Stimulated activated memory B cell treated with anti-CD40 and anti-IgM and Interleukin-4, amounts not matched to agents 10 μg/mL and 1 μg/mL and 100 μg/mL, for 72 hours (primary cell): ENCODE results near the gene SPDYE4.

Experiments used
- ATAC-seq: fragments of 150-1000 bp; cut with Tn5 transposase; 2 replicates; pipeline ENCODE4 v1.10.0; 2021
- H3K27ac Mint-ChIP-seq: one replicate; pipeline ENCODE4 v1.8.0; 2022; ENCODE audit warnings: mild to moderate bottlenecking, mixed read lengths
- H3K27me3 Mint-ChIP-seq: one replicate; pipeline ENCODE4 v1.8.0; 2022; ENCODE audit warnings: mixed read lengths
- H3K36me3 Mint-ChIP-seq: one replicate; pipeline ENCODE4 v1.8.0; 2022; ENCODE audit warnings: mixed read lengths
- H3K4me1 Mint-ChIP-seq: one replicate; pipeline ENCODE4 v1.8.0; 2022; ENCODE audit warnings: mixed read lengths
- H3K4me3 Mint-ChIP-seq: one replicate; pipeline ENCODE4 v1.8.0; 2022; ENCODE audit warnings: mild to moderate bottlenecking, moderate library complexity, mixed read lengths
- H3K9me3 Mint-ChIP-seq: one replicate; pipeline ENCODE4 v1.8.0; 2022; ENCODE audit warnings: mixed read lengths

The SPDYE4 gene

GRCh38 chr17:8735336-8735939 lies 22.9 kb downstream of the SPDYE4 start:
- peaks cover 18% of the 10 kb centered on the region for H3K27me3 Mint-ChIP-seq
- no peak for ATAC-seq
- no peaks in the 10 kb centered on the region for H3K36me3 Mint-ChIP-seq
- H3K9me3 Mint-ChIP-seq: no peaks in the 10 kb centered on the region
- no peak overlapping the region for H3K4me3 Mint-ChIP-seq
- no peak overlapping the region for H3K27ac Mint-ChIP-seq
- H3K4me1 Mint-ChIP-seq: peaks cover 9% of the 10 kb centered on the region

- peaks cover 3% of the 10 kb centered on the region for H3K4me1 Mint-ChIP-seq
- ATAC-seq: no peak
- H3K27ac Mint-ChIP-seq: no peak overlapping the region
- peaks cover 23% of the 10 kb centered on the region for H3K27me3 Mint-ChIP-seq
- no peak overlapping the region for H3K4me3 Mint-ChIP-seq
- H3K9me3 Mint-ChIP-seq: no peaks in the 10 kb centered on the region
- H3K36me3 Mint-ChIP-seq: no peaks in the 10 kb centered on the region
These were observed 23.5 kb downstream of the SPDYE4 start for GRCh38 chr17:8734876-8735275.

GRCh38 chr17:8732406-8733085 lies 25.8 kb downstream of the SPDYE4 start:
- H3K9me3 Mint-ChIP-seq: no peaks in the 10 kb centered on the region
- H3K4me3 Mint-ChIP-seq: no peak overlapping the region
- H3K27ac Mint-ChIP-seq: no peak overlapping the region
- ATAC-seq: no peak
- peaks cover 32% of the 10 kb centered on the region for H3K27me3 Mint-ChIP-seq
- H3K36me3 Mint-ChIP-seq: no peaks in the 10 kb centered on the region
- H3K4me1 Mint-ChIP-seq: no peaks in the 10 kb centered on the region

- peaks cover 33% of the 10 kb centered on the region for H3K27me3 Mint-ChIP-seq
- H3K4me3 Mint-ChIP-seq: no peak overlapping the region
- H3K36me3 Mint-ChIP-seq: no peaks in the 10 kb centered on the region
- no peaks in the 10 kb centered on the region for H3K9me3 Mint-ChIP-seq
- no peak overlapping the region for H3K27ac Mint-ChIP-seq
- no peaks in the 10 kb centered on the region for H3K4me1 Mint-ChIP-seq
- no peak for ATAC-seq
These were observed 28.5 kb downstream of the SPDYE4 start for GRCh38 chr17:8729860-8730259.

GRCh38 chr17:8729421-8729820 lies 28.9 kb downstream of the SPDYE4 start:
- Mint-ChIP-seq H3K36me3 (no peaks in the 10 kb centered on the region), H3K27me3 (peaks cover 33% of the 10 kb centered on the region), H3K4me3 (no peak overlapping the region), H3K4me1 (no peaks in the 10 kb centered on the region), H3K27ac (no peak overlapping the region), H3K9me3 (no peaks in the 10 kb centered on the region)
- ATAC-seq: no peak

GRCh38 chr17:8728971-8729370 lies 29.4 kb downstream of the SPDYE4 start:
- Mint-ChIP-seq H3K4me1 (no peaks in the 10 kb centered on the region), H3K9me3 (no peaks in the 10 kb centered on the region), H3K4me3 (no peak overlapping the region), H3K27me3 (peaks cover 33% of the 10 kb centered on the region), H3K36me3 (no peaks in the 10 kb centered on the region), H3K27ac (no peak overlapping the region)
- no peak for ATAC-seq

DNA sequence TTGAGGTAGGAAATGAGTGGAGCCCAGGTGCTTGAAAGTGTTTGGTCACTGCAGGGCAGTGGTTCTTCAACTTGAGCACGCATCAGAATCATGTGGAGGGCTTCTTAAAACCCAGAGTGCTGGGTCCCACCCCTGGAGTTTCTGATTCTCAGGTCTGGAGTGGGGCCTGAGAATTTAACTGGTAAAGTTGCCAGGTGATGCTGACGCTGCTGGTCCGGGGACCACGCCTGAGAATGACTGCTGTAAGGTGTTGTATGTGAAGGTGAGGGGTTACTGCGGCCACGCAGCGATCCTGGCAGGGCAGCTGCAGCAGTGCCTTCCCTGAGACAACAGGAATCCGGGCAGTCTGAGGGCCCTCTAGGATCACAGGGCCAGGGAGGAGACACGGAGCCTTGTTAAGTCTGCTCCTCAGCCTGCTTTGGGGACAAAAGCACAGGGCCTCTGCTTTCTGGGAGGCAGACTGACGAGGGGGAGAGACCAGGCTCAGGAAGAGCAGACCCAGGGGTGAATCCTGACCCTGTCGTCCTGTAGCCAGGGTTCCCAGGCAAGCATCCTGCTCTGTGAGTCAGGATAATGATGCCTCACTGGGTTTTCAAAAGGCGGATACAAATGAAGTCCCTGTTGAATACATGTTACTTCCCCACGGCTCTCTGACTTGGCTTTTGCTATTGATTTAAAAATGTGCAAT lies 30.0 kb downstream of the SPDYE4 start:
- H3K27ac Mint-ChIP-seq: no peak overlapping the region

GRCh38 chr17:8726941-8727555 lies 31.3 kb downstream of the SPDYE4 start:
- no peak overlapping the region for H3K4me3 Mint-ChIP-seq
- no peak for ATAC-seq
- no peaks in the 10 kb centered on the region for H3K36me3 Mint-ChIP-seq
- H3K4me1 Mint-ChIP-seq: no peaks in the 10 kb centered on the region
- H3K9me3 Mint-ChIP-seq: no peaks in the 10 kb centered on the region
- H3K27me3 Mint-ChIP-seq: peaks cover 33% of the 10 kb centered on the region
- H3K27ac Mint-ChIP-seq: no peak overlapping the region

More for the DNA sequence above, 30.0 kb downstream of the SPDYE4 start:
- ATAC-seq: no peak
- no peaks in the 10 kb centered on the region for H3K4me1 Mint-ChIP-seq
- H3K9me3 Mint-ChIP-seq: no peaks in the 10 kb centered on the region
- peaks cover 33% of the 10 kb centered on the region for H3K27me3 Mint-ChIP-seq
- no peaks in the 10 kb centered on the region for H3K36me3 Mint-ChIP-seq
- H3K4me3 Mint-ChIP-seq: no peak overlapping the region

GRCh38 chr17:8725881-8726876 lies 32.2 kb downstream of the SPDYE4 start:
- Mint-ChIP-seq H3K36me3 (no peaks in the 10 kb centered on the region), H3K27me3 (peaks cover 33% of the 10 kb centered on the region), H3K4me1 (no peaks in the 10 kb centered on the region), H3K4me3 (no peak overlapping the region), H3K9me3 (no peaks in the 10 kb centered on the region), H3K27ac (no peak overlapping the region)
- ATAC-seq: peak; percentile 49

DNA sequence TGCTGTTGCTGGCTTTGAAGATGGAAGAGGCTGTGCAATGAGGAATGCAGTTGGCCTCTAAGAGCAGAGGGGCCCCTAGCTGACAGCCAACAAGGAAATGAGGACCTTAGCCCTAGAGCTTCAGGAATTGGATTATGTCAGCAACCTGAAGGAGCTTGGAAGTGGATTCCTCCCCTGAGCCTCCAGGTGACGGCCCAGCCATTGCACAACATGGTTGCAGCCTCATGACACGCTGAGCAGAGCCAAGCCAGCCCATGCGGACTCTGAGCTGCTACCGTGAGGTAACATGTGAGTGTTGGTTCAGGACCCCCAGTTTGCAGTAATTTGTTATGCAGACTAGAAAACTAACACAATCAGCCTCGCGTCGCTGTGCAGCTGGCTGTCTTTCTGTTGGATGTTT lies 33.9 kb downstream of the SPDYE4 start:
- Mint-ChIP-seq H3K9me3 (no peaks in the 10 kb centered on the region), H3K27me3 (peaks cover 21% of the 10 kb centered on the region), H3K4me1 (no peaks in the 10 kb centered on the region), H3K27ac (no peak overlapping the region), H3K4me3 (no peak overlapping the region), H3K36me3 (no peaks in the 10 kb centered on the region)
- ATAC-seq: no peak

DNA sequence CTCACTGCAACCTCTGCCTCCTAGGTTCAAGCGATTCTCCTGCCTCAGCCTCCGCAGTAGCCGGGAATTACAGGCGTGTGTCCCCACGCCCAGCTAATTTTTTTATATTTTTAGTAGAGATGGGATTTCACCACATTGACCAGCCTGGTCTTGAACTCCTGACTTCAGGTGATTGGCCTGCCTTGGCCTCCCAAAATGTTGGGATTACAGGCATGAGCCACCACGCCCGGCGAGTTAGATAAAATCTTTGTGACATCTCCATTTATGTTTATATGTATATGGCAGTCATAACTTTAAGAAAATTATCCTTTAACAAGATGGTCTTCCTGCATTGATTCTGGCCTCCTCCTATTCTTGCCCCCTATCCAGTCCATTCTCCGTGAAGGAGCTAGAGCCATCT lies 37.8 kb downstream of the SPDYE4 start:
- Mint-ChIP-seq H3K9me3 (no peaks in the 10 kb centered on the region), H3K4me3 (no peak overlapping the region), H3K4me1 (no peaks in the 10 kb centered on the region), H3K36me3 (no peaks in the 10 kb centered on the region), H3K27me3 (no peaks in the 10 kb centered on the region), H3K27ac (no peak overlapping the region)
- ATAC-seq: no peak

DNA sequence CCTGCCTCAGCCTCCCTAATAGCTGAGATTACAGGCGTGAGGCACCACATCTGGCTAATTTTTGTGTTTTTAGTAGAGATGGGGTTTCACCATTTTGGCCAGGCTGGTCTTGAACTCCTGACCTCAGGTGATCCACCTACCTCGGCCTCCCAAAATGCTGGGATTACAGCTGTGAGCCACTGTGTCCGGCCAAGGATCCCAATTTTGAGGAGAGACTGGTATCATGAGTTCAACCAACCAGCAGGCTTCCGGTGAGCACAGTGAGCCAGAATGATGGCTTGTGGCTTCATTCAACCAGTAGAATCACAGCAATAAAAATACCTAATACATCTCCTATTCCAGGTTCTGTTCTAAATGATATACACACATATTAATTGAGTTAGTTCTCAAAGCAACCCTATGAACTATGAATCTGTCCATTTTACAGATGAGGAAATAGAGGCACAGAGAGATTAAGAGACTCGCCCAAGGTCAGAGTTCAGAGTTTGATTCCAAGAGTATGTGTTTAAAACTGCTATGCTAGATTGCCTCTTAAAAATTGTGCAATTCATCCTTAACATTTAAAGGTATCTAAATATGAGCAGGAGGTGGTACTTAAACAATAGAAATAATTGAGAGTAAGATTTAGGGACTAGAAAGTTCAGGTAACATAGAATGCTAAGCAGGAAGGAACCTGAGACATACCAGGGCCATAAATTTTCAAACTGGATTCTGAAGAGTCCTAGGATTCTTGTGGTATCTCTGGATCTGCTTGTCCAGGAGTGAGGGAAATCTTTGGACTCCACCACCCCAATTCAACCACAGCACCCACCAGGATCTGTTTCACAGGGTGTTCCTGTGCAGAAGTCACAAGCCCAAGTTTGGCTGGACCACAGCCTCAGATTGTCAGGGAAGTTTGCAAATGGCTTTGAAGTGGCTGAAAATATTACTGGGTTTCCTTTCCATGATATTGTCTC lies 38.8 kb downstream of the SPDYE4 start:
- no peak overlapping the region for H3K27ac Mint-ChIP-seq
- H3K4me3 Mint-ChIP-seq: no peak overlapping the region
- ATAC-seq: no peak

GRCh38 chr17:8718001-8718563 lies 40.3 kb downstream of the SPDYE4 start:
- Mint-ChIP-seq H3K27me3 (no peaks in the 10 kb centered on the region), H3K4me1 (no peaks in the 10 kb centered on the region)
- peak; percentile 41 for ATAC-seq

More for the DNA sequence above, 38.8 kb downstream of the SPDYE4 start:
- Mint-ChIP-seq H3K9me3 (no peaks in the 10 kb centered on the region), H3K27me3 (no peaks in the 10 kb centered on the region), H3K36me3 (no peaks in the 10 kb centered on the region), H3K4me1 (no peaks in the 10 kb centered on the region)

More at GRCh38 chr17:8718001-8718563, 40.3 kb downstream of the SPDYE4 start:
- no peak overlapping the region for H3K4me3 Mint-ChIP-seq
- no peaks in the 10 kb centered on the region for H3K36me3 Mint-ChIP-seq
- H3K27ac Mint-ChIP-seq: no peak overlapping the region
- no peaks in the 10 kb centered on the region for H3K9me3 Mint-ChIP-seq
